Right lobe of liver (tissue), 6 donors: Measurements from ENCODE around the gene FREM3. TPM values are rescaled to one million over a fixed set of nuclear protein-coding genes. Genes with fewer than 3 reads are reported as not detected.

ENCODE experiments used
- ATAC-seq, 4 donors: fragments of 200-7000 bp; cut with Tn5 transposase; one replicate each; pipeline ENCODE4 v1.9.1; 2020; ENCODE audit warnings: mild to moderate bottlenecking in 4 of 4, moderate library complexity in 4 of 4
- DNase-seq, 3 donors: peaks; one replicate each; pipeline ENCODE4 v3.0.0-alpha.2; 2020
- H3K27ac ChIP-seq, 3 donors: fragments of 200-600 bp; one replicate each; pipeline ENCODE4 v1.8.0; 2022
- H3K27me3 ChIP-seq, 2 donors: fragments of 200-600 bp; one replicate each; pipeline ENCODE4 v1.8.0; 2022
- H3K36me3 ChIP-seq, 4 donors: fragments of 200-600 bp; sonication (generic) in 1 of 4; one replicate each; pipeline versions ENCODE4 v1.5.1 to v1.8.0; 2017 to 2022; ENCODE audit warnings: control low read depth in 1 of 4
- H3K4me1 ChIP-seq, 4 donors: fragments of 200-600 bp; sonication (generic) in 1 of 4; one replicate each; pipeline versions ENCODE4 v1.5.1 to v1.8.0; 2017 to 2022; ENCODE audit warnings: control low read depth in 1 of 4
- H3K4me3 ChIP-seq, 3 donors: fragments of 200-600 bp; one replicate each; pipeline ENCODE4 v1.8.0; 2022
- H3K9me3 ChIP-seq, 4 donors: fragments of 200-600 bp; sonication (generic) in 1 of 4; one replicate each; pipeline versions ENCODE4 v1.5.1 to v1.8.0; 2017 to 2022; ENCODE audit warnings: control low read depth in 1 of 4
- CTCF ChIP-seq, 4 donors: fragments of 200-600 bp in 3 of 4; fragments of 450-650 bp in 1 of 4; IDR thresholded peaks; one replicate each; pipeline versions ENCODE4 v1.5.1 to v1.8.0; 2016 to 2022; ENCODE audit warnings: antibody characterized with exemption in 4 of 4, mild to moderate bottlenecking in 2 of 4
- POLR2A ChIP-seq: fragments of 450-650 bp; IDR thresholded peaks from one replicate; pipeline ENCODE4 v1.6.1; 2017; ENCODE audit warnings: antibody characterized with exemption, mild to moderate bottlenecking
- WGBS: methylation state at CpG from one replicate; pipeline ENCODE4 v1.1.6; 2018; ENCODE audit warnings: low coverage, low lambda C conversion rate; ENCODE audit not compliant: insufficient coverage; ENCODE audit errors: missing lambda C conversion rate; 5-methylcytosine and 5-hydroxymethylcytosine counted together
- intact Hi-C, 2 donors: fragments of 100-400 bp; cut with DNase I; formaldehyde crosslinking; loops; one replicate each; pipeline versions ENCODE4 v1.11.2 to v1.14.1; 2022
- total RNA-seq, 6 experiments: library from RNA; depleted of rRNA in 2 of 6; stranded (reverse); fragments of >200 nt in 2 of 6; fragmentation: NEBNext Ultra II Directional in 3 of 6; extraction: Animal tissue kit (Norgen Biotek cat#: 25700) in 3 of 6; gene quantifications; one replicate each; pipeline versions ENCODE4 v1.1.0 to v1.2.4, GENCODE V29; 2016 to 2023
- donor health status: DM: no; HTN: yes; CAD: no.
- donor health status: DM: no; HTN: no; CAD: no.
- donor health status: DM: no; HTN: no; CAD: no.
- donor health status: DM: no; HTN: yes; CAD: no.
- donor health status: DM: no; HTN: yes; CAD: no.

The FREM3 gene
- total RNA-seq, 6 experiments from 2014 or later: not detected

DNA sequence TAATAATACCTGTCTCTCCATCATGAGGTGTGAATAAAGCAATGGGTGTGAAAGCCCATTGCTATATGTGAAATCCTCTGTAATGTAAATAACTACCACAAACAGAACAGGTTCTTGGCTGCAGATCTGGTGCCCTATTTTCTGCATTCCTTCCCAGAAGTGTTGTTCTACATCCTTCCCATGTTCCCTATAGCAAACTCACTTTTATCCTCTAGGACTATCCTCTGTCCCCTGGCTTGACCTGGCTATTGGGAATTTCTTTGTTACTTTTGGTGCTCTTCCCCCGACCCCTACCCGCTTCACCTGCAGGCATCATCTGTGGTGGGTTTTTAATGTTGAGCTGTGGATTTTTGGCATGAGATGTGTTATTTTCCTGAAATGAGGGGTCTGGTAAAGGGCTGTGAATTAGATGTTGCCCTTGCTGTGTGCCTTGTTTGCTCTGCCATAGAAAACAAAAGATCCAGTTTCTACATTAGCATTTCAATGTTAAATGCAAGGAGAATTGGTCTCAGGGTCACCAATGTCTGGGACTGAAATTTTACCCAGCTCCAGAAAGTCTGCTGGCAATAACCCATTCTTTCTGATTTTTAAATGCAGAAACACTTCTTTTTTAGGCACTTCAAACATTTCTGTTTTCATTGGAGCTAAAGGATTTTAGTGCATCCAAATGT is 13.6 kb upstream of the FREM3 start:
- no peak for ATAC-seq
- intact Hi-C loops: no loop called here
- H3K9me3 ChIP-seq: no peaks in the 10 kb centered on the region

GRCh38 chr4:143713553-143713952 is 13.1 kb upstream of the FREM3 start:
- Histone ChIP-seq H3K9me3 (no peaks in the 10 kb centered on the region), H3K27me3 (no peaks in the 10 kb centered on the region), H3K4me3 (no peak overlapping the region), H3K36me3 (no peaks in the 10 kb centered on the region), H3K4me1 (no peaks in the 10 kb centered on the region), H3K27ac (no peak overlapping the region)
- no peak for TF ChIP-seq CTCF (IDR thresholded peaks at IDR 0.05)
- no peak for TF ChIP-seq POLR2A
- intact Hi-C loops: no loop called here
- ATAC-seq (no peak), DNase-seq (no peak)
- WGBS: 80% methylated on average over 5 of the region's 5 CpGs

More for the DNA sequence above, 13.6 kb upstream of the FREM3 start:
- no peak overlapping the region for H3K4me3 ChIP-seq
- no peak for TF ChIP-seq CTCF (IDR thresholded peaks at IDR 0.05)
- TF ChIP-seq POLR2A: no peak
- no peaks in the 10 kb centered on the region for H3K4me1 ChIP-seq
- H3K27me3 ChIP-seq: no peaks in the 10 kb centered on the region
- no peaks in the 10 kb centered on the region for H3K36me3 ChIP-seq
- 77% methylated on average over 2 of the region's 2 CpGs for WGBS
- no peak overlapping the region for H3K27ac ChIP-seq
- DNase-seq: no peak

DNA sequence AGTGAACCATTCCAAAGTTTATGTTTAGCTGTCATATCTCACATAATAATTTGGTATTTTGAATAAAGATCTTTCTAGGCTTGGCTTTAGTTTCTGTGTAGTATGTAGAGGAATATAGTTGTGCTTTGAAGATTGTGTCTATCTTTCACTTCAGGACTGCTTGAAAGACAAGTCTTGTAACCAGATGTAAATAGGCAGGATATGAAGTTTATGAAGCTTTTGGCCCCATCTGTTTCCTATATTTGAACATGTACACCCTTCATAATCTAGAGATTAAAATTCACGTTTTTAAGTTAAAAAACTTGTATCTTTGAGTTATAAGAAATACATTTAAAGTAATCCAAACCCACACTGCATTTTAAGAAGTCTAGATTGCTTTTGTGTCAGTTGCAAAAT is 11.7 kb upstream of the FREM3 start:
- DNase-seq (no peak), ATAC-seq (no peak)
- no peak overlapping the region for H3K4me3 ChIP-seq
- H3K9me3 ChIP-seq: no peaks in the 10 kb centered on the region
- WGBS: 17% methylated on average over 1 of the region's 1 CpG
- no peaks in the 10 kb centered on the region for H3K36me3 ChIP-seq
- intact Hi-C loops: no loop called here
- no peaks in the 10 kb centered on the region for H3K4me1 ChIP-seq
- H3K27ac ChIP-seq: no peak overlapping the region
- TF ChIP-seq POLR2A (no peak), CTCF (IDR thresholded peaks at IDR 0.05) (no peak)
- no peaks in the 10 kb centered on the region for H3K27me3 ChIP-seq

DNA sequence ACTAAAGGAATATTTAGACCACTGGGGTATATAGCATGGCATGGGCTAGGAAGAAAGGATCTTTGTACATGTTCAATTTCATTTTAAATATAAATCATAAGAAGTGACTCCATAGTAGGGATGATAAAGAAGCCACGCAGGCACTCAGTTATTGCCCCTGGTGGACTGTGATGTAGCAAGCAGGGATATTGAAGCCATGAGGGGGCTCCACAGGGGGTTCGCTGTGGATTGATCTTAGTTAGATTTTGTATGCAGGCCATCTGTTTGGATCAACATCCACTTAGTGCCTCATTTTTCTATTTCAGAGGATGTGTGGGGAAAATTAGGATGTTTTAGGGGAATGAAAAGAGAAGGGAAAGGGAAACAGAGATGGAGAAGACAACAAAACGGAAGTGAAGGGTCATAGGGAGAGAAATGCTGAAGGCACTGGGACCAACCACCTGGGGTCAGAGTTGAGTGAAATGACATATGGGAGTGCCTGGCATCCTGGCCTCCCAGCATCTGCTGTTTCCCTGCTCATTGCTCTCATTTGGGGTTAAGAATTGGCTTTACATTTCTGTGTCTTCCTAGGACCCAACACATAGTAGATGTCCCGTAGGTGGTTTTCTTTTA is 11.2 kb upstream of the FREM3 start:
- Histone ChIP-seq H3K27me3 (no peaks in the 10 kb centered on the region), H3K4me1 (no peaks in the 10 kb centered on the region), H3K4me3 (no peak overlapping the region), H3K9me3 (no peaks in the 10 kb centered on the region), H3K36me3 (no peaks in the 10 kb centered on the region), H3K27ac (no peak overlapping the region)
- ATAC-seq (no peak), DNase-seq (no peak)
- intact Hi-C loops: no loop called here
- WGBS: 67% methylated on average over 4 of the region's 4 CpGs
- TF ChIP-seq CTCF (IDR thresholded peaks at IDR 0.05): no peak
- TF ChIP-seq POLR2A: no peak
